ENCODE data around the gene TULP1. TPM values are rescaled to one million over a fixed set of nuclear protein-coding genes. Genes with fewer than 3 reads are reported as not detected.

TULP1 gene
- total RNA-seq, 4 donors from 2014 or later, result 0.60 TPM; not detected in 3

- Histone ChIP-seq H3K4me1 (peaks cover 0 to 11% (median 5%) of the 10 kb centered on the region in 4 donors), H3K4me3 (peak overlapping the region in 2 of 4 donors; percentile 5 to 13), H3K27me3 (peaks cover 0 to 58% of the 10 kb centered on the region in 2 donors), H3K36me3 (no peaks in the 10 kb centered on the region), H3K9me3 (no peaks in the 10 kb centered on the region), H3K27ac (no peak overlapping the region)
- TF ChIP-seq POLR2A (IDR thresholded peaks at IDR 0.05) (no peak), CTCF (IDR thresholded peaks at IDR 0.05) (no peak), EP300 (IDR thresholded peaks at IDR 0.05) (no peak)
- DNase-seq (ENCODE audit: low spot score in 2 of 2), result no peak
- 4 to 6% methylated on average over 12 to 23 of the region's 32 CpGs for WGBS, 2 donors
These were observed 1.1 kb downstream of the TULP1 start for GRCh38 chr6:35511562-35511941.

GRCh38 chr6:35510916-35511561 is 1.7 kb downstream of the TULP1 start:
- H3K4me1 ChIP-seq, result peaks cover 0 to 11% (median 5%) of the 10 kb centered on the region in 4 donors
- H3K9me3 ChIP-seq, result no peaks in the 10 kb centered on the region
- H3K27ac ChIP-seq, result no peak overlapping the region
- H3K27me3 ChIP-seq, result peaks cover 0 to 63% of the 10 kb centered on the region in 2 donors
- TF ChIP-seq CTCF (IDR thresholded peaks at IDR 0.05) (no peak), POLR2A (IDR thresholded peaks at IDR 0.05) (no peak), EP300 (IDR thresholded peaks at IDR 0.05) (no peak)
- no peaks in the 10 kb centered on the region for H3K36me3 ChIP-seq
- DNase-seq (ENCODE audit: low spot score in 2 of 2), result no peak
- WGBS, 2 donors, result 73 to 79% methylated on average over 7 of the region's 7 CpGs
- no peak overlapping the region for H3K4me3 ChIP-seq

GRCh38 chr6:35508542-35508941 is 4.2 kb downstream of the TULP1 start:
- no peak overlapping the region for H3K27ac ChIP-seq
- no peak overlapping the region for H3K4me3 ChIP-seq
- WGBS, 2 donors, result 47 to 52% methylated on average over 5 of the region's 5 CpGs
- no peaks in the 10 kb centered on the region for H3K36me3 ChIP-seq
- no peak for DNase-seq (ENCODE audit: low spot score in 2 of 2)
- peaks cover 0 to 87% of the 10 kb centered on the region in 2 donors for H3K27me3 ChIP-seq
- no peaks in the 10 kb centered on the region for H3K9me3 ChIP-seq
- peaks cover 0 to 11% (median 5%) of the 10 kb centered on the region in 4 donors for H3K4me1 ChIP-seq
- TF ChIP-seq CTCF (IDR thresholded peaks at IDR 0.05) (no peak), POLR2A (IDR thresholded peaks at IDR 0.05) (no peak), EP300 (IDR thresholded peaks at IDR 0.05) (no peak)

- Histone ChIP-seq H3K9me3 (no peaks in the 10 kb centered on the region), H3K4me3 (no peak overlapping the region), H3K36me3 (no peaks in the 10 kb centered on the region), H3K27me3 (peaks cover 0 to 92% of the 10 kb centered on the region in 2 donors), H3K4me1 (peaks cover 0 to 11% (median 5%) of the 10 kb centered on the region in 4 donors), H3K27ac (no peak overlapping the region)
- 65 to 73% methylated on average over 2 of the region's 2 CpGs for WGBS, 2 donors
- no peak for DNase-seq (ENCODE audit: low spot score in 2 of 2)
- no peak for TF ChIP-seq CTCF (IDR thresholded peaks at IDR 0.05)
- no peak for TF ChIP-seq POLR2A (IDR thresholded peaks at IDR 0.05)
- TF ChIP-seq EP300 (IDR thresholded peaks at IDR 0.05), result no peak
These were observed 4.7 kb downstream of the TULP1 start for GRCh38 chr6:35508027-35508426.

GRCh38 chr6:35507221-35507620 is 5.5 kb downstream of the TULP1 start:
- Histone ChIP-seq H3K36me3 (no peaks in the 10 kb centered on the region), H3K27me3 (peaks cover 0 to 93% of the 10 kb centered on the region in 2 donors), H3K27ac (no peak overlapping the region), H3K4me1 (peaks cover 0 to 10% (median 5%) of the 10 kb centered on the region in 4 donors), H3K9me3 (no peaks in the 10 kb centered on the region), H3K4me3 (no peak overlapping the region)
- 90 to 95% methylated on average over 2 of the region's 2 CpGs for WGBS, 2 donors
- no peak for TF ChIP-seq CTCF (IDR thresholded peaks at IDR 0.05)
- TF ChIP-seq EP300 (IDR thresholded peaks at IDR 0.05), result no peak
- no peak for TF ChIP-seq POLR2A (IDR thresholded peaks at IDR 0.05)
- no peak for DNase-seq (ENCODE audit: low spot score in 2 of 2)
